ENCODE data around the gene NAT8L.

The NAT8L gene

GRCh38 chr4:2068198-2068470 lies 9.0 kb downstream of the NAT8L start:
- H3K36me3 ChIP-seq (ENCODE audit: insufficient read depth, insufficient read length, low read length), result peaks cover 7% of the 10 kb centered on the region
- H3K4me3 ChIP-seq (ENCODE audit: insufficient read length, low read depth), result no peak overlapping the region
- no peak for TF ChIP-seq YY1 (IDR thresholded peaks at IDR 0.05; ENCODE audit: insufficient read depth, insufficient read length)
- no peak for TF ChIP-seq SUZ12 (IDR thresholded peaks at IDR 0.05; ENCODE audit: extremely low read depth, insufficient read depth, insufficient read length)
- no peaks in the 10 kb centered on the region for H3K27me3 ChIP-seq (ENCODE audit: insufficient read depth, insufficient read length)
- no peak overlapping the region for H3K9ac ChIP-seq (ENCODE audit: insufficient read length, low read depth)
- no peak for DNase-seq (ENCODE audit: low read depth, low spot score)
- no peaks in the 10 kb centered on the region for H3K9me3 ChIP-seq (ENCODE audit: insufficient read depth, low read length)
- peaks cover 43% of the 10 kb centered on the region for H3K4me1 ChIP-seq (ENCODE audit: insufficient read depth, insufficient read length)

- Histone ChIP-seq H3K9ac (ENCODE audit: insufficient read length, low read depth) (no peak overlapping the region), H3K4me1 (ENCODE audit: insufficient read depth, insufficient read length) (peaks cover 48% of the 10 kb centered on the region), H3K4me3 (ENCODE audit: insufficient read length, low read depth) (no peak overlapping the region), H3K27me3 (ENCODE audit: insufficient read depth, insufficient read length) (no peaks in the 10 kb centered on the region), H3K9me3 (ENCODE audit: insufficient read depth, low read length) (no peaks in the 10 kb centered on the region), H3K36me3 (ENCODE audit: insufficient read depth, insufficient read length, low read length) (peaks cover 6% of the 10 kb centered on the region)
- TF ChIP-seq YY1 (IDR thresholded peaks at IDR 0.05; ENCODE audit: insufficient read depth, insufficient read length), result no peak
- TF ChIP-seq SUZ12 (IDR thresholded peaks at IDR 0.05; ENCODE audit: extremely low read depth, insufficient read depth, insufficient read length), result no peak
- no peak for TF ChIP-seq ZNF274 (IDR thresholded peaks at IDR 0.05; ENCODE audit: low read depth, low read length)
- DNase-seq (ENCODE audit: low read depth, low spot score), result no peak
Observed at GRCh38 chr4:2068566-2068965, 9.4 kb downstream of the NAT8L start.

- Histone ChIP-seq H3K36me3 (ENCODE audit: insufficient read depth, insufficient read length, low read length) (peaks cover 2% of the 10 kb centered on the region), H3K9ac (ENCODE audit: insufficient read length, low read depth) (no peak overlapping the region), H3K4me1 (ENCODE audit: insufficient read depth, insufficient read length) (peaks cover 48% of the 10 kb centered on the region), H3K9me3 (ENCODE audit: insufficient read depth, low read length) (no peaks in the 10 kb centered on the region), H3K27me3 (ENCODE audit: insufficient read depth, insufficient read length) (no peaks in the 10 kb centered on the region), H3K4me3 (ENCODE audit: insufficient read length, low read depth) (no peak overlapping the region)
- DNase-seq (ENCODE audit: low read depth, low spot score), result no peak
- no peak for TF ChIP-seq SUZ12 (IDR thresholded peaks at IDR 0.05; ENCODE audit: extremely low read depth, insufficient read depth, insufficient read length)
- TF ChIP-seq YY1 (IDR thresholded peaks at IDR 0.05; ENCODE audit: insufficient read depth, insufficient read length), result no peak
- TF ChIP-seq ZNF274 (IDR thresholded peaks at IDR 0.05; ENCODE audit: low read depth, low read length), result no peak
Observed at GRCh38 chr4:2069161-2069971, 10.2 kb downstream of the NAT8L start.

GRCh38 chr4:2069986-2070385 lies 10.9 kb downstream of the NAT8L start:
- Histone ChIP-seq H3K9me3 (ENCODE audit: insufficient read depth, low read length) (no peaks in the 10 kb centered on the region), H3K4me1 (ENCODE audit: insufficient read depth, insufficient read length) (peaks cover 47% of the 10 kb centered on the region), H3K4me3 (ENCODE audit: insufficient read length, low read depth) (no peak overlapping the region), H3K27me3 (ENCODE audit: insufficient read depth, insufficient read length) (no peaks in the 10 kb centered on the region), H3K9ac (ENCODE audit: insufficient read length, low read depth) (peak overlapping the region; percentile 27), H3K36me3 (ENCODE audit: insufficient read depth, insufficient read length, low read length) (no peaks in the 10 kb centered on the region)
- TF ChIP-seq ZNF274 (IDR thresholded peaks at IDR 0.05; ENCODE audit: low read depth, low read length) (no peak), YY1 (IDR thresholded peaks at IDR 0.05; ENCODE audit: insufficient read depth, insufficient read length) (no peak), SUZ12 (IDR thresholded peaks at IDR 0.05; ENCODE audit: extremely low read depth, insufficient read depth, insufficient read length) (no peak)
- no peak for DNase-seq (ENCODE audit: low read depth, low spot score)

- Histone ChIP-seq H3K4me1 (ENCODE audit: insufficient read depth, insufficient read length) (peaks cover 50% of the 10 kb centered on the region), H3K4me3 (ENCODE audit: insufficient read length, low read depth) (no peak overlapping the region), H3K36me3 (ENCODE audit: insufficient read depth, insufficient read length, low read length) (no peaks in the 10 kb centered on the region), H3K9ac (ENCODE audit: insufficient read length, low read depth) (peak overlapping the region; percentile 27), H3K9me3 (ENCODE audit: insufficient read depth, low read length) (no peaks in the 10 kb centered on the region), H3K27me3 (ENCODE audit: insufficient read depth, insufficient read length) (no peaks in the 10 kb centered on the region)
- no peak for TF ChIP-seq ZNF274 (IDR thresholded peaks at IDR 0.05; ENCODE audit: low read depth, low read length)
- no peak for TF ChIP-seq YY1 (IDR thresholded peaks at IDR 0.05; ENCODE audit: insufficient read depth, insufficient read length)
- no peak for TF ChIP-seq SUZ12 (IDR thresholded peaks at IDR 0.05; ENCODE audit: extremely low read depth, insufficient read depth, insufficient read length)
- DNase-seq (ENCODE audit: low read depth, low spot score), result no peak
Observed at GRCh38 chr4:2070421-2071251, 11.5 kb downstream of the NAT8L start.

GRCh38 chr4:2071252-2071911 lies 12.3 kb downstream of the NAT8L start:
- Histone ChIP-seq H3K9ac (ENCODE audit: insufficient read length, low read depth) (peak overlapping the region; percentile 34), H3K4me3 (ENCODE audit: insufficient read length, low read depth) (no peak overlapping the region), H3K4me1 (ENCODE audit: insufficient read depth, insufficient read length) (peaks cover 57% of the 10 kb centered on the region), H3K27me3 (ENCODE audit: insufficient read depth, insufficient read length) (no peaks in the 10 kb centered on the region), H3K36me3 (ENCODE audit: insufficient read depth, insufficient read length, low read length) (no peaks in the 10 kb centered on the region), H3K9me3 (ENCODE audit: insufficient read depth, low read length) (no peaks in the 10 kb centered on the region)
- TF ChIP-seq ZNF274 (IDR thresholded peaks at IDR 0.05; ENCODE audit: low read depth, low read length), result no peak
- no peak for TF ChIP-seq YY1 (IDR thresholded peaks at IDR 0.05; ENCODE audit: insufficient read depth, insufficient read length)
- TF ChIP-seq SUZ12 (IDR thresholded peaks at IDR 0.05; ENCODE audit: extremely low read depth, insufficient read depth, insufficient read length), result no peak
- DNase-seq (ENCODE audit: low read depth, low spot score), result no peak

All from NT2/D1 (cell line).